Body of pancreas (tissue), 4 donors: ENCODE results near the gene ALDH1A2.

Source experiments
- CTCF ChIP-seq, 7 experiments: fragments of 450-650 bp in 4 of 7; fragments of 200-600 bp in 3 of 7; sonication (generic) in 3 of 7; IDR thresholded peaks; one replicate each; pipeline ENCODE4 v1.5.1; 2016 to 2019; ENCODE audit warnings: antibody characterized with exemption in 7 of 7
- POLR2A ChIP-seq, 3 donors: fragments of 450-650 bp; IDR thresholded peaks; one replicate each; pipeline ENCODE4 v1.6.1; 2016; ENCODE audit warnings: antibody characterized with exemption in 3 of 3, mild to moderate bottlenecking in 2 of 3

DNA sequence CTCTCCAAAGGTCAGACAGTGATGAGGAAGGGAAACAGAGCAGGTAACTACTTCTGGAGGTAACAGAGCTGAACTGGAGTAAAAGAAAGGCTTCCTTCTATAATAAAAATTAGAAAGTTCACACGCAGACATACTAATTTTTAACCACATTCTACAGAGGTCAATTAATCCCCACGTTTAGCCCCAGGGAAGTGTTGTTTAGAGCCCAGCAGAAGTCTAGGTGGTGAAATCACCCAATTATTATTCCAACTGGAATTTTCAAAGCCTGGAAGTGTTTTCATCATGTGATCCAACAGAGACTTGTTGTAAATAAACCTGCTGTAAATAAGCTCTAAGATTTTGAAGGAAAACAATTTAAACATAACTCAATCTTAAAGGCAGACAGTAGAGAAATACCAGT lies 6.8 kb downstream of the ALDH1A2 start:
- TF ChIP-seq POLR2A (IDR thresholded peaks at IDR 0.05) (no peak), CTCF (IDR thresholded peaks at IDR 0.05) (no peak)
